BJ (cell line): Measurements from ENCODE around the gene SMPX. TPM values are rescaled to one million over a fixed set of nuclear protein-coding genes. Genes with fewer than 3 reads are reported as not detected.
"Not testable (repeated sequence)": the region's sequence is repeated elsewhere in the genome, so short reads cannot be mapped to it uniquely, and the experiment has no call there.

Source experiments
- CTCF ChIA-PET: fragments of 350-600 bp; formaldehyde crosslinking; extraction: SDS; loops from one replicate; lab custom pipeline; 2021; ENCODE audit warnings: antibody characterized with exemption, inconsistent platforms; lab: Yijun Ruan, JAX
- POLR2A ChIA-PET: fragments of 300-600 bp; sonication (Branson Sonifier 250); formaldehyde crosslinking; extraction: SDS; loops from one replicate; lab custom pipeline; 2021; ENCODE audit warnings: antibody characterized with exemption; lab: Charles Lee
- DNase-seq: peaks from one replicate; pipeline ENCODE4 v3.0.0-alpha.2; 2011; ENCODE audit warnings: low read depth
- H3K27me3 ChIP-seq: 2 replicates; pipeline ENCODE4 v1.6.0; 2011; ENCODE audit warnings: low read length; ENCODE audit not compliant: control insufficient read depth, insufficient read depth
- H3K36me3 ChIP-seq: 2 replicates; pipeline ENCODE4 v1.5.1; 2011; ENCODE audit warnings: low read length; ENCODE audit not compliant: control insufficient read depth, insufficient read depth
- H3K4me3 ChIP-seq: 2 replicates; pipeline ENCODE4 v1.5.1; 2011; ENCODE audit warnings: low read depth, mild to moderate bottlenecking, control low read depth, low read length
- CTCF ChIP-seq: IDR thresholded peaks from 2 replicates; pipeline ENCODE4 v1.5.1; 2011; ENCODE audit warnings: low read depth, mild to moderate bottlenecking, control low read depth, inconsistent platforms, low read length, moderate library complexity; ENCODE audit not compliant: insufficient read depth
- polyA plus RNA-seq: library from polyadenylated mRNA; depleted of rRNA; stranded (reverse); fragments of >200 nt; gene quantifications from 2 replicates; pipeline ENCODE4 v1.2.3, GENCODE V29; 2011

The SMPX gene
- polyA plus RNA-seq, 1 experiment = not detected

DNA sequence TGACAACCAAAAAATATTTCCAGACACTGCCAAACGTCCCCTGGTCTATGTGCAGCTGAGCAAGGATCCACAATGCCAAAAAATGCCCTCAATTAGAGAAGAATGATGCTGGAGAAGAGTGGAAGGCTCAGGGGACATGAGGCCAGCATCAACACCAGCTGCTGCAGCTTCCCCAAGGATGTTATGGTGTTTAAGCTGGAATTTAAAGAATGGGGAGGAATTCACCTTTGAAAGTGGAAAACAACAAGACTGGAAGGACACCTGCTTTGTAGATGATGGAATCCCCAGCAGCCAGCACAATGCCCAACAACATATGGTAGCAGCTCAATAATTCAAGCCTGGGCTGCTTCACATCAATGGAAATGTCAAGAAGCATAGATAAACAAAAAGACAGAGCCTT lies 20.3 kb upstream of the SMPX start:
- ChIA-PET CTCF (interaction anchor here (0.8 kb wide), 1 partner anchor 1182 kb away, joined by 3 read pairs; no protein-coding TSS in a partner anchor), POLR2A (no interaction called here)
- no peak for TF ChIP-seq CTCF
- Histone ChIP-seq H3K4me3 (no peak overlapping the region), H3K27me3 (no peaks in the 10 kb centered on the region), H3K36me3 (no peaks in the 10 kb centered on the region)
- DNase-seq = no peak

DNA sequence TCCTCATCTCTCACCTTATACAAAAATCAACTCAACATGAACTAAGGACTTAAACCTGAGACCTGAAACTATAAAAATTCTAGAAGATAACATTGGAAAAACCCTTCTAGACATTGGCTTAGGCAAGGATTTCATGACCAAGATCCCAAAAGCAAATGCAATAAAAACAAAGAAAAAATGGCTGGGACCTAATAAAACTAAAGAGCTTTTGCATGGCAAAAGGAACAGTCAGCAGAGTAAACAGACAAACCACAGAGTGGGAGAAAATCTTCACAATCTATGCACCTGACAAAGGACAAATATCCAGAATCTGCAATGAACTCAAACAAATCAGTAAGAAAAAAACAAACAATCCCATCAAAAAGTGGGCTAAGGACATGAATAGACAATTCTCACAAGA lies 17.2 kb upstream of the SMPX start:
- H3K27me3 ChIP-seq, CTCF ChIA-PET, DNase-seq, POLR2A ChIA-PET, H3K36me3 ChIP-seq, H3K4me3 ChIP-seq: not testable (repeated sequence)

DNA sequence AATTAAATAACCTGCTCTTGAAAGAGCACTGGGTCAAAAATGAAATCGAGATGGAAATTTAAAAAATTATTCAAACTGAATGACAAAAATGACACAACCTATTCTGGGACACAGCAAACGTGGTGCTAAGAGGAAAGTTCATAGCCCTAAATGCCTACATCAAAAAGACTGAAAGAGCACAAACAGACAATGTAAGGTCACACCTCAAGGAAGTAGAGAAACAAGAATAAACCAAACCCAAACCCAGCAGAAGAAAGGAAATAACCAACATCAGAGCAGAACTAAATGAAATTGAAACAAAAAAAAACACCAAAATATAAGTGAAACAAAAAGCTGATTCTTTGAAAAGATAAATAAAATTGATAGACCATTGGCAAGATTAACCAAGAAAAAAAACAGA lies 15.1 kb upstream of the SMPX start:
- H3K4me3 ChIP-seq, DNase-seq, CTCF ChIA-PET, H3K36me3 ChIP-seq, POLR2A ChIA-PET, H3K27me3 ChIP-seq: not testable (repeated sequence)

DNA sequence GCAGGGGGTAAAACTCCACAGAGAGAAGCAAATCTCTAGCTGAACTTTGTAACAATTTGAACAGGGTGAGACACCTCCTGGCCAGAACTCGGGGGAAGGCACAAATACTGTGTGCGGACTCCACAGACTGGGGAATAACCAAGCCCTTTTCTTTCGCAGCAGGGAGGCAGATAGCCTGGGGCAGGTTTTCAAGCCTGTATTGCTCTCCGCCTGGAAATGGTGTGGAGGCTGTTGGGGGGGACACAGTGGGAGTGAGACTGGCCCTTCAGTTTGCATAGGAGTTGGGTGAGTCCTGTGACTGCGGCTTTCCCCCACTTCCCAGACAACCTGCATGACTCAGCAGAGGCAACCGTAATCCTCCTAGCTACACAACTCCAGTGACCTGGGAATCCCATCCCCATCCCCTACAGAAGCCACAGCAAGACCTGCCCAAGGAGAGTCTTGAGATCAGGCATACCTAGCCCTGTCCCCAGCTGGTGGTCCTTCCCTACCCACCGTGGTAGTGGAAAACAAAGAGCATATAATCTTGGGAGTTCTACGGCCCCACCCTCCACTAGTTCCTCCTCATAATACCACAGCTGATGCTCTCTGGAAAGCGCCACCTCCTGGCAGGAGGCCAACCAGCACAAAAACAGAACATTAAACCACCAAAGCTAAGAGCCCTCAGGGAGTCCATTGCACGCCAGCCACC lies 12.9 kb upstream of the SMPX start:
- DNase-seq = no peak
- ChIA-PET POLR2A (no interaction called here), CTCF (no interaction called here)
- H3K4me3 ChIP-seq = no peak overlapping the region
- no peaks in the 10 kb centered on the region for H3K27me3 ChIP-seq
- no peak for TF ChIP-seq CTCF
- H3K36me3 ChIP-seq = no peaks in the 10 kb centered on the region

DNA sequence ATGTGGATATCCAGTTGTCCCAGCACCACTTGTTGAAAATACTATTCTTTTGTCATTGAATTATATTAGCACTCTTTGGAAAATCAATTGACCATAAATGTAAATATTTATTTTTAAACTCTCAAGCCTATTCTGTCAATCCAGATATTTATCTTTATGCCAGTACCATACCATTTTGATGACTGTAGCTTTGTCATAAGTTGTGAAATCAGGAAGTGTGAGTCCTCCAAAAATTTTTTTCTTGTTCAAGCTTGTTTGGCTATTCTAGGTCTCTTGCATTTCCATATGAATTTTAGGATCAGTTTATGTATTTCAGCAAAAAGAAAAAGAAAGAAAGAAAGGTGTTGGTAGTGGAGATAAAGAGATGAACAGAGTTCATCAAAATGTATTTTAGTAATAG lies 8.2 kb upstream of the SMPX start:
- H3K4me3 ChIP-seq = no peak overlapping the region
- TF ChIP-seq CTCF = no peak
- POLR2A ChIA-PET = no interaction called here
- CTCF ChIA-PET = no interaction called here
- no peaks in the 10 kb centered on the region for H3K36me3 ChIP-seq
- H3K27me3 ChIP-seq = no peaks in the 10 kb centered on the region
- no peak for DNase-seq

DNA sequence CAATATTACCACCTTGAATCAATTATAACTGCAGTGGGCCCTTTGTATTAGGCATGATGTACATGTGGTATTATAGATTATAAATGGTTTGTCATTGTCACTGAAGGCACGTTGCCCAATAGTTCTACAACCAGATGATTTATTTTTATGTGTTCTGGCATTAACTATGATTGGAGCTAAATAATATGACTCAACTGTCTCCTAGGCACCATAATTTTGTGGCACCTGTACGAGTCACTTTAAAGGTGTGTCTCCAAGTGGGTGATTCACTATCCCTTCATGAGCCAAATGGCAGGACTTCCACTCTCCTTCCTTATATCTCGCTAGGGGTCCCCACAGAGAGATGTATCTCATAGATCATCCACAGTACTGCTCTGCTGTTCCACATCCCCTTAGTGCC lies 6.1 kb upstream of the SMPX start:
- TF ChIP-seq CTCF = no peak
- Histone ChIP-seq H3K27me3 (no peaks in the 10 kb centered on the region), H3K36me3 (no peaks in the 10 kb centered on the region), H3K4me3 (no peak overlapping the region)
- ChIA-PET POLR2A (no interaction called here), CTCF (no interaction called here)
- no peak for DNase-seq
